A549 (cell line): Measurements from ENCODE around the gene MPC1L. TPM values are rescaled to one million over a fixed set of nuclear protein-coding genes. Genes with fewer than 3 reads are reported as not detected.

Source experiments
- ATAC-seq, 2 experiments: fragments of 200-7000 bp in 1 of 2; fragments of >200 bp in 1 of 2; cut with Nextera tagmentation in 1 of 2; cut with Tn5 transposase in 1 of 2; 3 replicates each; pipeline versions ENCODE4 v1.8.0 to v1.9.1; 2018 to 2020; ENCODE audit warnings: mild to moderate bottlenecking in 1 of 2, moderate library complexity in 1 of 2
- CTCF ChIA-PET: fragments of 300-600 bp; sonication (Branson Sonifier 250); formaldehyde crosslinking; extraction: SDS; loops from one replicate; lab custom pipeline; 2021; ENCODE audit warnings: antibody characterized with exemption, inconsistent platforms; lab: Yijun Ruan, JAX
- POLR2A ChIA-PET: fragments of 350-600 bp; formaldehyde crosslinking; extraction: SDS; loops from one replicate; lab custom pipeline; 2021; ENCODE audit warnings: antibody characterized with exemption, inconsistent platforms; lab: Yijun Ruan, JAX
- DNase-seq, 2 experiments: peaks; one replicate each; pipeline versions ENCODE4 v3.0.0 to v3.0.0-alpha.2; 2011 to 2016; ENCODE audit warnings: low read depth in 1 of 2, low spot score in 1 of 2
- FAIRE-seq: peaks from 2 replicates; lab custom pipeline; 2011; peaks lifted over from hg19 to GRCh38; lab: Jason Lieb, UNC
- H3K27ac ChIP-seq, 2 experiments: fragments of >200 bp; sonication (Bioruptor Twin); formaldehyde crosslinking; 3 replicates each; pipeline ENCODE4 v1.5.1; 2016 to 2017
- H3K4me1 ChIP-seq: fragments of >200 bp; sonication (Bioruptor Twin); formaldehyde crosslinking; 3 replicates; pipeline ENCODE4 v1.6.1; 2016
- H3K4me2 ChIP-seq: fragments of >200 bp; sonication (Bioruptor Twin); formaldehyde crosslinking; 3 replicates; pipeline ENCODE4 v1.6.1; 2016
- H3K4me3 ChIP-seq: fragments of >200 bp; sonication (Bioruptor Twin); formaldehyde crosslinking; 3 replicates; pipeline ENCODE4 v1.5.1; 2016
- H3K9me3 ChIP-seq: fragments of >200 bp; sonication (Bioruptor Twin); formaldehyde crosslinking; 3 replicates; pipeline ENCODE4 v1.6.1; 2016
- CBX8 ChIP-seq: fragments of 200-600 bp; sonication (generic); IDR thresholded peaks from 2 replicates; pipeline ENCODE4 v1.6.1; 2016
- EHF ChIP-seq: fragments of 250-450 bp; sonication (Bioruptor Pico); IDR thresholded peaks from 2 replicates; pipeline ENCODE4 v1.5.0; 2020; ENCODE audit warnings: mild to moderate bottlenecking
- EHMT2 ChIP-seq: fragments of 200-600 bp; sonication (generic); IDR thresholded peaks from 2 replicates; pipeline ENCODE4 v1.6.1; 2016; ENCODE audit warnings: antibody characterized with exemption, low read depth, mild to moderate bottlenecking, moderate library complexity
- ESRRA ChIP-seq: fragments of 150-350 bp; IDR thresholded peaks from 2 replicates; pipeline ENCODE4 v1.6.1; 2014; ENCODE audit warnings: mild to moderate bottlenecking, low read length, borderline replicate concordance
- JUN ChIP-seq, 2 experiments: fragments of >200 bp; sonication (Bioruptor Twin); formaldehyde crosslinking; IDR thresholded peaks; 2 replicates in 1 of 2; 3 replicates in 1 of 2; pipeline ENCODE4 v1.6.1; 2016 to 2017
- KDM1A ChIP-seq: fragments of 200-600 bp; sonication (generic); IDR thresholded peaks from 2 replicates; pipeline ENCODE4 v1.6.1; 2016; ENCODE audit warnings: low read depth, mild to moderate bottlenecking
- MAFK ChIP-seq: fragments of 450-650 bp; IDR thresholded peaks from 2 replicates; pipeline ENCODE4 v1.6.1; 2014; ENCODE audit not compliant: partially characterized antibody
- MYC ChIP-seq: IDR thresholded peaks from 2 replicates; pipeline ENCODE4 v1.6.1; 2012; ENCODE audit warnings: mild to moderate bottlenecking, inconsistent platforms, low read length, improper control_type of control experiment, borderline replicate concordance
- NPAS2 ChIP-seq: fragments of 250-450 bp; sonication (Bioruptor Pico); IDR thresholded peaks from 2 replicates; pipeline ENCODE4 v1.8.0; 2022; ENCODE audit warnings: mild to moderate bottlenecking, moderate library complexity, borderline replicate concordance
- POLR2A ChIP-seq: IDR thresholded peaks from 2 replicates; pipeline ENCODE4 v1.6.1; 2012; ENCODE audit warnings: mild to moderate bottlenecking, low read length
- POLR2AphosphoS2 ChIP-seq: conservative IDR thresholded peaks from 2 replicates; pipeline ENCODE4 v1.6.1; 2012; ENCODE audit warnings: low read length, improper control_type of control experiment, inconsistent platforms
- RFX5 ChIP-seq: fragments of 450-650 bp; IDR thresholded peaks from 2 replicates; pipeline ENCODE4 v1.7.1; 2014; ENCODE audit warnings: antibody characterized with exemption, mild to moderate bottlenecking, moderate library complexity
- SREBF2 ChIP-seq: fragments of 450-650 bp; IDR thresholded peaks from 2 replicates; pipeline ENCODE4 v1.6.1; 2014; ENCODE audit warnings: mild to moderate bottlenecking, moderate library complexity
- ZFP36 ChIP-seq: fragments of 450-650 bp; IDR thresholded peaks from 2 replicates; pipeline ENCODE4 v1.6.1; 2014; ENCODE audit warnings: borderline replicate concordance; ENCODE audit not compliant: partially characterized antibody
- WGBS: methylation state at CpG from one replicate; pipeline ENCODE4 v1.1.6; 2017; ENCODE audit errors: missing lambda C conversion rate; 5-methylcytosine and 5-hydroxymethylcytosine counted together
- polyA plus RNA-seq, 4 experiments: library from polyadenylated mRNA; depleted of rRNA in 3 of 4; stranded (reverse); fragments of >200 nt; fragmentation: RNase III in 1 of 4; extraction: RNeasy Plus Mini Kit Qiagen cat#74134 plus additional on column Dnase treatment in 1 of 4; gene quantifications; 2 replicates in 3 of 4; 3 replicates in 1 of 4; pipeline ENCODE4 v1.2.3, GENCODE V29; 2011 to 2017
- TF ChIP-seq, protein P1 (sequence below): IDR thresholded peaks from 2 replicates; pipeline ENCODE4 v1.6.1; 2012
- TF ChIP-seq, protein P2 (sequence below): fragments of 200-600 bp; sonication (generic); IDR thresholded peaks from 2 replicates; pipeline ENCODE4 v1.6.1; 2016; ENCODE audit warnings: antibody characterized with exemption, mild to moderate bottlenecking, moderate library complexity
- TF ChIP-seq, protein P3 (sequence below): IDR thresholded peaks from 2 replicates; pipeline ENCODE4 v1.6.1; 2012
- TF ChIP-seq, protein P4 (sequence below): fragments of >200 bp; sonication (Bioruptor Twin); formaldehyde crosslinking; IDR thresholded peaks from 3 replicates; pipeline ENCODE4 v1.5.1; 2016
- TF ChIP-seq, protein P5 (sequence below): fragments of 450-650 bp; IDR thresholded peaks from 2 replicates; pipeline ENCODE4 v1.6.1; 2014; ENCODE audit warnings: antibody characterized with exemption
- TF ChIP-seq, protein P6 (sequence below): fragments of >200 bp; sonication (Bioruptor Twin); formaldehyde crosslinking; IDR thresholded peaks from 3 replicates; pipeline ENCODE4 v1.6.1; 2016

The MPC1L gene
- polyA plus RNA-seq, 2 of the 4 experiments (the other 2 are of a cell fraction), result not detected

DNA sequence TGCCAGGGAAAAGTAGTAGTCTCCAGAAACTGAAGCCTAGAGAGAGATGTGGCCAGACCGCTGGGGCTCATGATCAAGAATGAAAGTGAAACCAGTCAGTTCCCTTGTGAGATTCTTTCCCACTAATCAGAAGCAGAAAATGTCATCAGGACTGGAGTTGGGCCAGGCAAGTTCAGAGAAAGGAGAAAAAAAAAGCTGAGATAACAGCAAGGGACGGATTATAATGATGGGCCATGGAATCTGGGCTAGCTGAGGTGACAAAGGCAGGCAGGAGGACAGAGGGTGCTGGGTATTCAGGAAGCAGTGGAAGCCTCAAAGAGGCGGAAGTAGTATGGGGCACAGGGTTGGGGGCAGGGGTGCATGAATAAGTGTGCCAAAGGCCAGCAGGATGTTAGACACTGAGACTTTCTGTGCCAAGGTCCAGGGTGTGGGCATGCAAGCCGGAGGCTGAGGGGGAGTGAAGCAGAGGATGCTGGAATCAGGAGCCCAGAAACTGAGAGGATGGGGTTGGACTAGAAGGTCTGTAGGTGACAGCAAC is 21.7 kb downstream of the MPC1L start (continued):
- TF ChIP-seq POLR2AphosphoS2, result no peak

DNA sequence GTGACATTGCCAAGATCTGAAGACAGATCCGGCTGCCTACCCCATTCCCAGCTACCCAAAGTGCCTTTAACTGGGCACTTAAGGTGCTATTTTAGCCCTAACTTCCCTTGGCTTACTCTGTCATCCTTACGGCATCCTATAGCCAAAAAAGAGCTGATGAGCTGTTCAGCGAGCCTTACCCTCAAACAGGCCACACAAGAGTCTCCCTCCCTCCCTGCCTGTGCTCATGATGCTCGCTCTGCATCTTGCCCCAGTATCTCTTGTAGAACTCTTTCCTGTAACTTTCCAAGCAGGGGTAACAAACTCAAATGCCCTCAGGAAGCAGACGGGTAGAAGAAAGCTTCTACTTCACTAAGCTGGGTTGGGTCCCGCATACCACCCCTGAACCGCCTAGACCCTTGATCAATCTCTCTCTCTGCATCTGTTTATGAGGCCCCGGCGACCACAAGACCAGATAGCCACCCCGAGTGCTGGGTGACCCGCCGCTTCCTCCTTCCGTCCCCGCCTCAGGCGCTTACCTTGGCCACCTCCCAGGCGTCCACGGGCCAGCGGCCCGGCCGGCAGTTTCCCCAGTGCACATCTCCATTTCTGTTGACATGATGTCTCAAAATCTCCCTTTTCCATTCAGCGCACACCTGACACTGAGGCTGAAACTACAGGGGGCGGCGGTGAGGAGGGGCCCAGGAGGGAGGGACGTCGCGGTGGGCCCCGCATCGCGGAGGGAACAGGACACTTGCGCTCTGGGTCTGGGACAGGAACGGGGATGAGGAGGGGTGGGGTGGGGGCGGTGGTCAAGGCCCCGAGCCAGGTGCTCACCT is 23.5 kb downstream of the MPC1L start:
- H3K4me2 ChIP-seq, result peak overlapping the region; percentile 97
- WGBS, result 1% methylated on average over 24 of the region's 33 CpGs
- CTCF ChIA-PET, result interaction anchor here (1.0 to 2.1 kb wide), 2 partner anchors 17 to 147 kb away, joined by 4 to 10 read pairs; no protein-coding TSS in a partner anchor
- peak overlapping the region; percentile 86 to 96 for H3K27ac ChIP-seq
- ATAC-seq, result peak; percentile 60 to 64
- DNase-seq, result peak; percentile 10 to 18
- FAIRE-seq, result peak; percentile 63
- H3K9me3 ChIP-seq, result no peaks in the 10 kb centered on the region
- peaks cover 19% of the 10 kb centered on the region for H3K4me1 ChIP-seq
- TF ChIP-seq NPAS2 (CRISPR knock-in tag), result no peak
- TF ChIP-seq CBX8, result no peak
- TF ChIP-seq KDM1A, result no peak
- no peak for TF ChIP-seq MAFK
- TF ChIP-seq, protein P1, sequence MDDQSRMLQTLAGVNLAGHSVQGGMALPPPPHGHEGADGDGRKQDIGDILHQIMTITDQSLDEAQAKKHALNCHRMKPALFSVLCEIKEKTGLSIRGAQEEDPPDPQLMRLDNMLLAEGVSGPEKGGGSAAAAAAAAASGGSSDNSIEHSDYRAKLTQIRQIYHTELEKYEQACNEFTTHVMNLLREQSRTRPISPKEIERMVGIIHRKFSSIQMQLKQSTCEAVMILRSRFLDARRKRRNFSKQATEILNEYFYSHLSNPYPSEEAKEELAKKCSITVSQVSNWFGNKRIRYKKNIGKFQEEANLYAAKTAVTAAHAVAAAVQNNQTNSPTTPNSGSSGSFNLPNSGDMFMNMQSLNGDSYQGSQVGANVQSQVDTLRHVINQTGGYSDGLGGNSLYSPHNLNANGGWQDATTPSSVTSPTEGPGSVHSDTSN, result no peak
- no peak for TF ChIP-seq SREBF2
- no peak for TF ChIP-seq ZFP36
- no peak for TF ChIP-seq MYC
- no peak for TF ChIP-seq RFX5
- TF ChIP-seq, protein P2, sequence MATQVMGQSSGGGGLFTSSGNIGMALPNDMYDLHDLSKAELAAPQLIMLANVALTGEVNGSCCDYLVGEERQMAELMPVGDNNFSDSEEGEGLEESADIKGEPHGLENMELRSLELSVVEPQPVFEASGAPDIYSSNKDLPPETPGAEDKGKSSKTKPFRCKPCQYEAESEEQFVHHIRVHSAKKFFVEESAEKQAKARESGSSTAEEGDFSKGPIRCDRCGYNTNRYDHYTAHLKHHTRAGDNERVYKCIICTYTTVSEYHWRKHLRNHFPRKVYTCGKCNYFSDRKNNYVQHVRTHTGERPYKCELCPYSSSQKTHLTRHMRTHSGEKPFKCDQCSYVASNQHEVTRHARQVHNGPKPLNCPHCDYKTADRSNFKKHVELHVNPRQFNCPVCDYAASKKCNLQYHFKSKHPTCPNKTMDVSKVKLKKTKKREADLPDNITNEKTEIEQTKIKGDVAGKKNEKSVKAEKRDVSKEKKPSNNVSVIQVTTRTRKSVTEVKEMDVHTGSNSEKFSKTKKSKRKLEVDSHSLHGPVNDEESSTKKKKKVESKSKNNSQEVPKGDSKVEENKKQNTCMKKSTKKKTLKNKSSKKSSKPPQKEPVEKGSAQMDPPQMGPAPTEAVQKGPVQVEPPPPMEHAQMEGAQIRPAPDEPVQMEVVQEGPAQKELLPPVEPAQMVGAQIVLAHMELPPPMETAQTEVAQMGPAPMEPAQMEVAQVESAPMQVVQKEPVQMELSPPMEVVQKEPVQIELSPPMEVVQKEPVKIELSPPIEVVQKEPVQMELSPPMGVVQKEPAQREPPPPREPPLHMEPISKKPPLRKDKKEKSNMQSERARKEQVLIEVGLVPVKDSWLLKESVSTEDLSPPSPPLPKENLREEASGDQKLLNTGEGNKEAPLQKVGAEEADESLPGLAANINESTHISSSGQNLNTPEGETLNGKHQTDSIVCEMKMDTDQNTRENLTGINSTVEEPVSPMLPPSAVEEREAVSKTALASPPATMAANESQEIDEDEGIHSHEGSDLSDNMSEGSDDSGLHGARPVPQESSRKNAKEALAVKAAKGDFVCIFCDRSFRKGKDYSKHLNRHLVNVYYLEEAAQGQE, result no peak
- TF ChIP-seq JUN (IDR thresholded peaks at IDR 0.05), result no peak
- no peak for TF ChIP-seq POLR2AphosphoS2
- no peak for TF ChIP-seq ESRRA
- no peak for TF ChIP-seq EHF (CRISPR knock-in tag)
- H3K4me3 ChIP-seq, result peak overlapping the region; percentile 97
- POLR2A ChIA-PET, result interaction anchor here (0.7 to 1.4 kb wide), 2 partner anchors 438 to 837 kb away, joined by 3 to 5 read pairs; no protein-coding TSS in a partner anchor

DNA sequence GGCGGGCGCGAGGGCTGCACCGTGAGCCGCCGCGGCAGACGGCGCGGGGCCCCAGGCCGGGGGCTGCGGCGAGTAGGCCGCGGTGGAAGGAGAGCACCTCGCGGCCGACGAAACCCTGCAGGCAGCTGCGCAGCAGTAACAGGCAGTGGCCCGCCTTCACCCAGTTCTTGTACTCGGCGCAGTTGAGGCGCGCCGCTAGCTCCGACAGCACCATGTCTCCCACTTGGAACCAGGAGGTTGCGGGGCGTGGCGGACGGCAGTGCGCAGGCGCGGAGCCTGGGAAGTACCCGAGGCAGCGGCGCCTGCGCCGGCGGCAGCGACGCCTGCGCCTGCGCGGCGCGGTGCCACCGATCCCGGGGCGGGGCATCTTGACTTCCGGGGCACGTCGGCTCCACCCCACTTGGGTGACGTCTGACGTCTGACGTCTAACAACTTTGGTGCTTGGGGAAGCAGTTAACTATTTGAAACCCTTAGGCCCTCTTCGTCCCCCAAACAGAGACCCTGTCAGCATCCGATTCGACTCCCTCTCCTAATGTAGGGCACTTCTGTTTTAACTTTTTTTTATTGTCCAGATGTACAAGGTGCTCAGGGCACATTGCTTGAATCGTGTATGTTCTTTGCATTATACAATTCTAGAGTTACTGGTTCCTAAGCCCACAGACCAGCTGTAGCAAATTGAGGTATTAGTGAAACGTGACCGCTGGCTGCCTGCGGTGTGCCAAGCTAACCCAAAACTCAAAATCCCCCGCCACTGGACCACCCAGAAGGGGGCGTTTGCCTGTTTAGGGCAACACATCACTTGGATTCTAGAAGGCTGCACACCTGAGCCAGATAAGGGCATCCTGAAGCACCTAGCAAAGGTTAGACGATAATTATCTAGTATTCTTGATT is 24.3 kb downstream of the MPC1L start, which contains the start of gene CXorf38:
Gene CXorf38, minus strand, starts transcription at position 255 of the 891 bp plus-strand sequence. Its CDS starts 41 bp downstream, at position 214.
- Histone ChIP-seq H3K27ac (peak within 1 kb of the TSS; percentile 86 to 96), H3K4me3 (peak within 1 kb of the TSS; percentile 97), H3K9me3 (no peaks in the 10 kb centered on the region), H3K4me2 (peak within 1 kb of the TSS; percentile 97), H3K4me1 (peaks cover 19% of the 10 kb centered on the region)
- FAIRE-seq, result no peak
- WGBS, result 5% methylated on average over 9 of the region's 66 CpGs
- POLR2A ChIA-PET, result interaction anchor here (1.4 kb wide), 1 partner anchor 437 kb away, joined by 3 read pairs; no protein-coding TSS in a partner anchor
- ATAC-seq, result peak; percentile 84 to 92
- CTCF ChIA-PET, result interaction anchor here (1.0 to 2.1 kb wide), 2 partner anchors 16 to 147 kb away, joined by 4 to 10 read pairs; no protein-coding TSS in a partner anchor
- DNase-seq, result peak; percentile 69 to 91
- TF ChIP-seq, protein P3, sequence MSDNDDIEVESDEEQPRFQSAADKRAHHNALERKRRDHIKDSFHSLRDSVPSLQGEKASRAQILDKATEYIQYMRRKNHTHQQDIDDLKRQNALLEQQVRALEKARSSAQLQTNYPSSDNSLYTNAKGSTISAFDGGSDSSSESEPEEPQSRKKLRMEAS, result peak; percentile 36; the same call in 1 of the 2 replicates
- TF ChIP-seq EHMT2 (no peak), POLR2A (peak; percentile 65), POLR2AphosphoS2 (0 out of 2 replicates have a peak, but pooled peaks have one; percentile 69)
- TF ChIP-seq, protein P4, sequence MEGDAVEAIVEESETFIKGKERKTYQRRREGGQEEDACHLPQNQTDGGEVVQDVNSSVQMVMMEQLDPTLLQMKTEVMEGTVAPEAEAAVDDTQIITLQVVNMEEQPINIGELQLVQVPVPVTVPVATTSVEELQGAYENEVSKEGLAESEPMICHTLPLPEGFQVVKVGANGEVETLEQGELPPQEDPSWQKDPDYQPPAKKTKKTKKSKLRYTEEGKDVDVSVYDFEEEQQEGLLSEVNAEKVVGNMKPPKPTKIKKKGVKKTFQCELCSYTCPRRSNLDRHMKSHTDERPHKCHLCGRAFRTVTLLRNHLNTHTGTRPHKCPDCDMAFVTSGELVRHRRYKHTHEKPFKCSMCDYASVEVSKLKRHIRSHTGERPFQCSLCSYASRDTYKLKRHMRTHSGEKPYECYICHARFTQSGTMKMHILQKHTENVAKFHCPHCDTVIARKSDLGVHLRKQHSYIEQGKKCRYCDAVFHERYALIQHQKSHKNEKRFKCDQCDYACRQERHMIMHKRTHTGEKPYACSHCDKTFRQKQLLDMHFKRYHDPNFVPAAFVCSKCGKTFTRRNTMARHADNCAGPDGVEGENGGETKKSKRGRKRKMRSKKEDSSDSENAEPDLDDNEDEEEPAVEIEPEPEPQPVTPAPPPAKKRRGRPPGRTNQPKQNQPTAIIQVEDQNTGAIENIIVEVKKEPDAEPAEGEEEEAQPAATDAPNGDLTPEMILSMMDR, result no peak
- TF ChIP-seq, protein P1, result no peak
- TF ChIP-seq, protein P5, sequence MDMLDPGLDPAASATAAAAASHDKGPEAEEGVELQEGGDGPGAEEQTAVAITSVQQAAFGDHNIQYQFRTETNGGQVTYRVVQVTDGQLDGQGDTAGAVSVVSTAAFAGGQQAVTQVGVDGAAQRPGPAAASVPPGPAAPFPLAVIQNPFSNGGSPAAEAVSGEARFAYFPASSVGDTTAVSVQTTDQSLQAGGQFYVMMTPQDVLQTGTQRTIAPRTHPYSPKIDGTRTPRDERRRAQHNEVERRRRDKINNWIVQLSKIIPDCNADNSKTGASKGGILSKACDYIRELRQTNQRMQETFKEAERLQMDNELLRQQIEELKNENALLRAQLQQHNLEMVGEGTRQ, result no peak
- TF ChIP-seq, protein P6, sequence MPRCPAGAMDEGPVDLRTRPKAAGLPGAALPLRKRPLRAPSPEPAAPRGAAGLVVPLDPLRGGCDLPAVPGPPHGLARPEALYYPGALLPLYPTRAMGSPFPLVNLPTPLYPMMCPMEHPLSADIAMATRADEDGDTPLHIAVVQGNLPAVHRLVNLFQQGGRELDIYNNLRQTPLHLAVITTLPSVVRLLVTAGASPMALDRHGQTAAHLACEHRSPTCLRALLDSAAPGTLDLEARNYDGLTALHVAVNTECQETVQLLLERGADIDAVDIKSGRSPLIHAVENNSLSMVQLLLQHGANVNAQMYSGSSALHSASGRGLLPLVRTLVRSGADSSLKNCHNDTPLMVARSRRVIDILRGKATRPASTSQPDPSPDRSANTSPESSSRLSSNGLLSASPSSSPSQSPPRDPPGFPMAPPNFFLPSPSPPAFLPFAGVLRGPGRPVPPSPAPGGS, result peak; percentile 48; the same call in 1 of the 3 replicates
